Hepatocyte (in vitro differentiated cells): Measurements from ENCODE around the gene KCNK3.

Source experiments
- EZH2 ChIP-seq: fragments of 200-600 bp; sonication (generic); IDR thresholded peaks from 2 replicates; pipeline ENCODE4 v1.6.1; 2016; ENCODE audit warnings: antibody characterized with exemption, mild to moderate bottlenecking, borderline replicate concordance
- EZH2phosphoT487 ChIP-seq: fragments of 200-600 bp; sonication (generic); IDR thresholded peaks from one replicate; pipeline ENCODE4 v1.6.1; 2018; ENCODE audit warnings: antibody characterized with exemption, mild to moderate bottlenecking, low read depth, moderate library complexity; ENCODE audit not compliant: unreplicated experiment, severe bottlenecking
- TF ChIP-seq, protein P1 (sequence below): fragments of 200-600 bp; sonication (generic); IDR thresholded peaks from 2 replicates; pipeline ENCODE4 v1.5.1; 2016; ENCODE audit warnings: antibody characterized with exemption, mild to moderate bottlenecking; ENCODE audit not compliant: poor library complexity

DNA sequence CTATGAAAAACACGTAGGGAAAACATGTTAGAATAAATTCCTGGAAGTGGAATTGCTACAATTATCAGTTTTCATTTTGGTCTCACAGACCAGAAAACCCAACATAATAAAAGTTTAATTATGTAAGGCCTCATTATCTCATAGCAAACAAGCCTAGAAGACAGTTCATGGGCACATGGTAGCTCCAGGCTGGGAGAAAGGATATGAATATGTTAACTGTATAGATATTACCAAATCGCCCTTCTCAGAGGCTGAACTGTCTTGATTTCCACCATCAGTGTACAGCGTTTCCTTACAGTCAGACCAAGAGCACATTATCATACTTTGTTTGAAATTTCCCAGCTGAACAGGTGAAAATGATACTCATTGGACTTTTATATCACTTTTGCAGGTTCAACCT lies 54.4 kb downstream of the KCNK3 start:
- TF ChIP-seq EZH2phosphoT487 = no peak
- TF ChIP-seq, protein P1, sequence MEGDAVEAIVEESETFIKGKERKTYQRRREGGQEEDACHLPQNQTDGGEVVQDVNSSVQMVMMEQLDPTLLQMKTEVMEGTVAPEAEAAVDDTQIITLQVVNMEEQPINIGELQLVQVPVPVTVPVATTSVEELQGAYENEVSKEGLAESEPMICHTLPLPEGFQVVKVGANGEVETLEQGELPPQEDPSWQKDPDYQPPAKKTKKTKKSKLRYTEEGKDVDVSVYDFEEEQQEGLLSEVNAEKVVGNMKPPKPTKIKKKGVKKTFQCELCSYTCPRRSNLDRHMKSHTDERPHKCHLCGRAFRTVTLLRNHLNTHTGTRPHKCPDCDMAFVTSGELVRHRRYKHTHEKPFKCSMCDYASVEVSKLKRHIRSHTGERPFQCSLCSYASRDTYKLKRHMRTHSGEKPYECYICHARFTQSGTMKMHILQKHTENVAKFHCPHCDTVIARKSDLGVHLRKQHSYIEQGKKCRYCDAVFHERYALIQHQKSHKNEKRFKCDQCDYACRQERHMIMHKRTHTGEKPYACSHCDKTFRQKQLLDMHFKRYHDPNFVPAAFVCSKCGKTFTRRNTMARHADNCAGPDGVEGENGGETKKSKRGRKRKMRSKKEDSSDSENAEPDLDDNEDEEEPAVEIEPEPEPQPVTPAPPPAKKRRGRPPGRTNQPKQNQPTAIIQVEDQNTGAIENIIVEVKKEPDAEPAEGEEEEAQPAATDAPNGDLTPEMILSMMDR = no peak
- no peak for TF ChIP-seq EZH2
